Sigmoid colon (tissue), 4 donors: ENCODE results near the gene FAM240A.

Experiments
- POLR2A ChIP-seq, 2 donors: fragments of 450-650 bp; IDR thresholded peaks; one replicate each; pipeline ENCODE4 v1.6.1; 2016; ENCODE audit warnings: antibody characterized with exemption in 2 of 2, mild to moderate bottlenecking in 2 of 2, moderate library complexity in 2 of 2
- POLR2AphosphoS5 ChIP-seq, 4 donors: sonication (generic); formaldehyde crosslinking; IDR thresholded peaks; one replicate each; pipeline ENCODE4 v1.6.1; 2017; ENCODE audit warnings: antibody characterized with exemption in 4 of 4
- TF ChIP-seq, protein P1 (sequence below), 4 experiments: fragments of 450-650 bp in 3 of 4; fragments of 200-600 bp in 1 of 4; IDR thresholded peaks; one replicate each; pipeline ENCODE4 v1.5.1; 2016 to 2019; ENCODE audit warnings: antibody characterized with exemption in 4 of 4, mild to moderate bottlenecking in 3 of 4, moderate library complexity in 2 of 4

GRCh38 chr3:46609944-46610722 lies 2.2 kb upstream of the FAM240A start:
- TF ChIP-seq, protein P1, sequence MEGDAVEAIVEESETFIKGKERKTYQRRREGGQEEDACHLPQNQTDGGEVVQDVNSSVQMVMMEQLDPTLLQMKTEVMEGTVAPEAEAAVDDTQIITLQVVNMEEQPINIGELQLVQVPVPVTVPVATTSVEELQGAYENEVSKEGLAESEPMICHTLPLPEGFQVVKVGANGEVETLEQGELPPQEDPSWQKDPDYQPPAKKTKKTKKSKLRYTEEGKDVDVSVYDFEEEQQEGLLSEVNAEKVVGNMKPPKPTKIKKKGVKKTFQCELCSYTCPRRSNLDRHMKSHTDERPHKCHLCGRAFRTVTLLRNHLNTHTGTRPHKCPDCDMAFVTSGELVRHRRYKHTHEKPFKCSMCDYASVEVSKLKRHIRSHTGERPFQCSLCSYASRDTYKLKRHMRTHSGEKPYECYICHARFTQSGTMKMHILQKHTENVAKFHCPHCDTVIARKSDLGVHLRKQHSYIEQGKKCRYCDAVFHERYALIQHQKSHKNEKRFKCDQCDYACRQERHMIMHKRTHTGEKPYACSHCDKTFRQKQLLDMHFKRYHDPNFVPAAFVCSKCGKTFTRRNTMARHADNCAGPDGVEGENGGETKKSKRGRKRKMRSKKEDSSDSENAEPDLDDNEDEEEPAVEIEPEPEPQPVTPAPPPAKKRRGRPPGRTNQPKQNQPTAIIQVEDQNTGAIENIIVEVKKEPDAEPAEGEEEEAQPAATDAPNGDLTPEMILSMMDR (IDR thresholded peaks at IDR 0.05) = no peak
- TF ChIP-seq POLR2A (IDR thresholded peaks at IDR 0.05) = no peak
- TF ChIP-seq POLR2AphosphoS5 (IDR thresholded peaks at IDR 0.05) = no peak
